Fibroblast of upper back skin (primary cell): ENCODE data around the gene SMAD7.

ENCODE experiments used
- DNase-seq: peaks from one replicate; pipeline ENCODE4 v3.0.0-alpha.2; 2013

SMAD7 gene

GRCh38 chr18:48950536-48951447 is at the start of gene SMAD7:
Gene SMAD7 (minus strand): TSS chr18:48950965. CDS start chr18:48950424, 541 bp downstream.
- DNase-seq: no peak

- no peak for DNase-seq
Observed at GRCh38 chr18:48999569-48999968, 48.8 kb upstream of the SMAD7 start.

GRCh38 chr18:48997985-48998831 is 47.4 kb upstream of the SMAD7 start:
- peak; percentile 98 for DNase-seq

- DNase-seq: no peak
Observed at GRCh38 chr18:48997681-48997984, 46.9 kb upstream of the SMAD7 start.

- DNase-seq: peak; percentile 74
Observed at GRCh38 chr18:48996901-48997463, 46.2 kb upstream of the SMAD7 start.

- DNase-seq: no peak
Observed at GRCh38 chr18:48996041-48996440, 45.3 kb upstream of the SMAD7 start.

- no peak for DNase-seq
Observed at GRCh38 chr18:48994926-48995835, 44.4 kb upstream of the SMAD7 start.

- peak; percentile 64 for DNase-seq
Observed at GRCh38 chr18:48994044-48994651, 43.4 kb upstream of the SMAD7 start.

GRCh38 chr18:48993586-48993985 is 42.8 kb upstream of the SMAD7 start:
- no peak for DNase-seq

GRCh38 chr18:48992791-48993555 is 42.2 kb upstream of the SMAD7 start:
- no peak for DNase-seq

- DNase-seq: no peak
Observed at GRCh38 chr18:48992133-48992532, 41.4 kb upstream of the SMAD7 start.

GRCh38 chr18:48991676-48992075 is 40.9 kb upstream of the SMAD7 start:
- no peak for DNase-seq

GRCh38 chr18:48991319-48991660 is 40.5 kb upstream of the SMAD7 start:
- no peak for DNase-seq

- DNase-seq: peak; percentile 69
Observed at GRCh38 chr18:48990481-48991318, 39.9 kb upstream of the SMAD7 start.

- DNase-seq: peak; percentile 39
Observed at GRCh38 chr18:48989304-48990303, 38.8 kb upstream of the SMAD7 start.

GRCh38 chr18:48988508-48989303 is 37.9 kb upstream of the SMAD7 start:
- DNase-seq: no peak

- DNase-seq: no peak
Observed at GRCh38 chr18:48987821-48988220, 37.1 kb upstream of the SMAD7 start.
